ENCODE data around the gene LRCH1. TPM values are rescaled to one million over a fixed set of nuclear protein-coding genes. Genes with fewer than 3 reads are reported as not detected.
"Not testable (repeated sequence)": the region's sequence is repeated elsewhere in the genome, so short reads cannot be mapped to it uniquely, and the experiment has no call there.

The LRCH1 gene
- total RNA-seq, 1 donor from 2014 or later: 2.9 TPM

DNA sequence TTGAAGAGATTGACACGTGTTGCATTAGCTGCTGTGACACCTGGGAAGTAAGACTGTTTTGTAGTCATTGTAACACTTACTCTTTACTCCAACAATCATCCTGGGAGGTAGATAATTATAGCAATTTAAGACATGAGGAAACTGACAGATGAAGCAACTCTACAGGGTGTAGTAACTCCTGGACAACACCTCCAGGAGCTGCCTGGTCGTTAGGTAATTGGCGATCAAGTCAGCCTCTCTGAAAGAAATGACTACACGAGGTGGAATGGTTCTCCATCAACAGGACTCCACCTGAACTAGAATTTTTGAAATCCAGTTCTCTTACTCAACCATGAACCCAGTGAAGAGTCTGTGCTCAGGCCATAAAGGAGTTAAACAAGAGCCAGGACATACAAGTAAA is 43.0 kb upstream of the LRCH1 start:
- Mint-ChIP-seq H3K27me3 (ENCODE audit: insufficient read depth, low read depth) (no peaks in the 10 kb centered on the region), H3K27ac (no peak overlapping the region)

DNA sequence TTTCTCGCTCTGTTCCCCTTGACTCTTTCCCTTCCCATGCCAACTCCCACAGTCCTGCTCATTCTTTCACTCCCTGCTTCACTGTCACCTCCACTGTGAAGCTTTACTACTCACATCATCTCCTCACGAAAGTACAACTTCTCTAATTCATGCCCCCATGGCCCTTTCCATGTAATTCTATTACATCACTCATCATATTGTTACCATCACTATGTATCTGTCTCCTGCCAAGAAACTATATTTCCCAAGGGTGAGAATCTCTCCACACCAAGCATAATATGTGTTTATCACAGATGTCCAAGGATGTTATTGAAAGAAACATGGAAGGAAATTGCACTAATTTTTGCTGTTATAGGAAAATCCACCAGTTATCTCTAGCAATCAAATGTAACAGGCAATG is 37.2 kb upstream of the LRCH1 start:
- Mint-ChIP-seq H3K4me3 (no peak overlapping the region), H3K27ac (no peak overlapping the region), H3K36me3 (peaks cover 5% of the 10 kb centered on the region), H3K9me3 (peaks cover 9% of the 10 kb centered on the region), H3K4me1 (peaks cover 32% of the 10 kb centered on the region), H3K27me3 (ENCODE audit: insufficient read depth, low read depth) (no peaks in the 10 kb centered on the region)
- H3K27me3 ChIP-seq: no peaks in the 10 kb centered on the region
- TF ChIP-seq CTCF (IDR thresholded peaks at IDR 0.05) (no peak), EZH2 (IDR thresholded peaks at IDR 0.05) (no peak), EZH2phosphoT487 (IDR thresholded peaks at IDR 0.05) (no peak)
- H3K36me3 ChIP-seq: no peaks in the 10 kb centered on the region
- peaks cover 21% of the 10 kb centered on the region for H3K4me1 ChIP-seq
- H3K9me3 ChIP-seq (ENCODE audit: low read depth): no peaks in the 10 kb centered on the region
- DNase-seq (ENCODE audit: low spot score): no peak
- H3K27ac ChIP-seq: no peak overlapping the region
- peaks cover 6% of the 10 kb centered on the region for H3F3A ChIP-seq (ENCODE audit: low read depth)
- H4K20me1 ChIP-seq (ENCODE audit: low read depth): no peaks in the 10 kb centered on the region
- no peak overlapping the region for H3K4me2 ChIP-seq
- no peak overlapping the region for H3K4me3 ChIP-seq
- no peak overlapping the region for H2AFZ ChIP-seq (replicated peaks)
- H3K79me2 ChIP-seq (ENCODE audit: low read depth): no peaks in the 10 kb centered on the region
- no peak overlapping the region for H3K9ac ChIP-seq

More for the DNA sequence above, 43.0 kb upstream of the LRCH1 start:
- peaks cover 8% of the 10 kb centered on the region for H3K4me1 ChIP-seq
- no peaks in the 10 kb centered on the region for H3K36me3 ChIP-seq
- no peak overlapping the region for H3K4me3 ChIP-seq
- no peaks in the 10 kb centered on the region for H4K20me1 ChIP-seq (ENCODE audit: low read depth)
- no peak overlapping the region for H3K4me2 ChIP-seq
- Mint-ChIP-seq H3K4me1 (no peaks in the 10 kb centered on the region), H3K4me3 (no peak overlapping the region), H3K36me3 (peaks cover 2% of the 10 kb centered on the region), H3K9me3 (peaks cover 7% of the 10 kb centered on the region)
- no peak overlapping the region for H3K27ac ChIP-seq
- no peaks in the 10 kb centered on the region for H3F3A ChIP-seq (ENCODE audit: low read depth)
- no peak for TF ChIP-seq EZH2 (IDR thresholded peaks at IDR 0.05)
- no peak for TF ChIP-seq CTCF (IDR thresholded peaks at IDR 0.05)
- no peak for TF ChIP-seq EZH2phosphoT487 (IDR thresholded peaks at IDR 0.05)
- H3K9ac ChIP-seq: no peak overlapping the region
- no peak overlapping the region for H2AFZ ChIP-seq (replicated peaks)
- no peaks in the 10 kb centered on the region for H3K9me3 ChIP-seq (ENCODE audit: low read depth)
- H3K27me3 ChIP-seq: no peaks in the 10 kb centered on the region
- no peaks in the 10 kb centered on the region for H3K79me2 ChIP-seq (ENCODE audit: low read depth)
- DNase-seq (ENCODE audit: low spot score): no peak

GRCh38 chr13:46516599-46517338 is 36.2 kb upstream of the LRCH1 start:
- Histone ChIP-seq H3K9ac (no peak overlapping the region), H3F3A (ENCODE audit: low read depth) (peaks cover 6% of the 10 kb centered on the region), H3K27ac (no peak overlapping the region), H3K27me3 (no peaks in the 10 kb centered on the region), H3K4me1 (peaks cover 21% of the 10 kb centered on the region), H3K36me3 (no peaks in the 10 kb centered on the region), H3K4me2 (peak overlapping the region; percentile 41), H2AFZ (replicated peaks) (no peak overlapping the region), H3K4me3 (no peak overlapping the region), H4K20me1 (ENCODE audit: low read depth) (no peaks in the 10 kb centered on the region), H3K9me3 (ENCODE audit: low read depth) (no peaks in the 10 kb centered on the region), H3K79me2 (ENCODE audit: low read depth) (no peaks in the 10 kb centered on the region)
- Mint-ChIP-seq H3K27me3 (ENCODE audit: insufficient read depth, low read depth) (no peaks in the 10 kb centered on the region), H3K4me3 (no peak overlapping the region), H3K36me3 (peaks cover 7% of the 10 kb centered on the region), H3K9me3 (peaks cover 12% of the 10 kb centered on the region), H3K27ac (peak overlapping the region; percentile 41), H3K4me1 (peaks cover 32% of the 10 kb centered on the region)
- DNase-seq (ENCODE audit: low spot score): peak; percentile 47
- TF ChIP-seq EZH2phosphoT487 (IDR thresholded peaks at IDR 0.05): no peak
- TF ChIP-seq EZH2 (IDR thresholded peaks at IDR 0.05): no peak
- TF ChIP-seq CTCF (IDR thresholded peaks at IDR 0.05): no peak

DNA sequence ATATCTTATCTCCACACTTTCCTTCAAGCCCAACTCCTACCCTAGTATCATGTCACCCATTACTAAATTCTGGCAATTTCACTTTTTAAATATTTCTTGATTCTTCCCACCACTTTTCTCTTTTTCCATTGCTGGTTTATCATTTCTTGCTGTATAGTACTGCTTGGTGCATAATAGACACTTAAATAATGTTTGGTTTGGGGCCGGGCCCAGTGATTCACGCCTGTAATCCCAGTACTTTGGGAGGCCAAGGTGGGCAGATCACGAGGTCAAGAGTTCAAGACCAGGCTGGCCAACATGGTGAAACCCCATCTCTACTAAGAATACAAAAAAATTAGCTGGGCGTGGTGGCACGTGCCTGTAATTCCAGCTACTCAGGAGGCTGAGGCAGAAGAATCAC is 35.2 kb upstream of the LRCH1 start:
- peaks cover 21% of the 10 kb centered on the region for H3K4me1 ChIP-seq
- Mint-ChIP-seq H3K4me1 (peaks cover 32% of the 10 kb centered on the region), H3K9me3 (peaks cover 12% of the 10 kb centered on the region)
- H3K27ac Mint-ChIP-seq; H3K36me3 ChIP-seq; H3K27ac ChIP-seq; H4K20me1 ChIP-seq (ENCODE audit: low read depth); DNase-seq (ENCODE audit: low spot score); H3F3A ChIP-seq (ENCODE audit: low read depth); H3K4me2 ChIP-seq; H3K79me2 ChIP-seq (ENCODE audit: low read depth); H3K36me3 Mint-ChIP-seq; H3K27me3 Mint-ChIP-seq (ENCODE audit: insufficient read depth, low read depth); H3K4me3 ChIP-seq; H2AFZ ChIP-seq (replicated peaks); H3K9ac ChIP-seq; H3K9me3 ChIP-seq (ENCODE audit: low read depth); H3K27me3 ChIP-seq; H3K4me3 Mint-ChIP-seq: not testable (repeated sequence)
